ENCODE results near the gene DFFA. TPM values are rescaled to one million over a fixed set of nuclear protein-coding genes. Genes with fewer than 3 reads are reported as not detected.
"Not testable (repeated sequence)": the region's sequence is repeated elsewhere in the genome, so short reads cannot be mapped to it uniquely, and the experiment has no call there.

DFFA gene
- total and polyA plus RNA-seq, 2 donors (not counting 1 experiment from before 2014, with no cell fraction given) = 27.8 to 33.5 TPM

GRCh38 chr1:10425826-10426534 lies 46.3 kb downstream of the DFFA start:
- H4K20me1 ChIP-seq (ENCODE audit: control insufficient read depth, extremely low read depth, insufficient read depth, low read length); H3K4me3 ChIP-seq (replicated peaks in 1 of 4; ENCODE audit: control extremely low read depth in 1 of 4, insufficient read depth in 1 of 4, low read depth in 3 of 4, low read length in 4 of 4); H3K9ac ChIP-seq (ENCODE audit: insufficient read depth, low read length); H3K79me2 ChIP-seq (ENCODE audit: control insufficient read depth, insufficient read depth, low read length); H3K27ac ChIP-seq (ENCODE audit: insufficient read depth, low read length); H2AFZ ChIP-seq (ENCODE audit: low read length); H3K4me1 ChIP-seq (ENCODE audit: control insufficient read depth, extremely low read depth, insufficient read depth, low read length); H3K4me2 ChIP-seq (ENCODE audit: extremely low read depth, insufficient read depth, low read length); DNase-seq (ENCODE audit: low read depth in 2 of 2); H3K27me3 ChIP-seq (ENCODE audit: control insufficient read depth, insufficient read depth, low read length); H3K36me3 ChIP-seq (ENCODE audit: control insufficient read depth, insufficient read depth, low read length); H3K9me3 ChIP-seq (ENCODE audit: control insufficient read depth, insufficient read depth, low read depth, low read length): not testable (repeated sequence)

DNA sequence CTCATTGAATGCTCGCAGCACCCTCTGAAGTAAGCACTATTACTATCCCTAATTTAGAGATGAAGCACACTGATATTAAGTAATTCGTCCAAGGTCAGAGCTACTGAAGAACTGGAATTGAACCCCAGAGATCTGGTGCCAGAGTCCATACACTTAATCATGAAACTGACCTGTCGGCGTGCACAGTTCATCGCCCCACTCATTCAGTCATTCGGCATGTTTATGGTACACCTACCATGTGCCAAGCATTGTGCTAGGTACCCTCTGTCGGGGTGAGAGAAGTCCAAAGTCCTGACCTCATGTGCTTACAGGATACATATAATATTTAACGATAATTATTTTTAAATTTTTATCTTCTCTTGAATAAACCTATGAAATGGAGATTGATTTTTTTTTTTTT lies 47.7 kb downstream of the DFFA start:
- Histone ChIP-seq H3K27ac (ENCODE audit: insufficient read depth, low read length) (no peak overlapping the region), H3K27me3 (ENCODE audit: control insufficient read depth, insufficient read depth, low read length) (no peaks in the 10 kb centered on the region), H3K9me3 (ENCODE audit: control insufficient read depth, insufficient read depth, low read depth, low read length) (no peaks in the 10 kb centered on the region), H3K4me2 (ENCODE audit: extremely low read depth, insufficient read depth, low read length) (no peak overlapping the region), H4K20me1 (ENCODE audit: control insufficient read depth, extremely low read depth, insufficient read depth, low read length) (no peaks in the 10 kb centered on the region), H3K36me3 (ENCODE audit: control insufficient read depth, insufficient read depth, low read length) (peaks cover 2% of the 10 kb centered on the region), H3K4me1 (ENCODE audit: control insufficient read depth, extremely low read depth, insufficient read depth, low read length) (no peaks in the 10 kb centered on the region), H3K4me3 (replicated peaks in 1 of 4; ENCODE audit: control extremely low read depth in 1 of 4, insufficient read depth in 1 of 4, low read depth in 3 of 4, low read length in 4 of 4) (no peak overlapping the region), H3K79me2 (ENCODE audit: control insufficient read depth, insufficient read depth, low read length) (no peaks in the 10 kb centered on the region), H2AFZ (ENCODE audit: low read length) (no peak overlapping the region), H3K9ac (ENCODE audit: insufficient read depth, low read length) (no peak overlapping the region)
- TF ChIP-seq EZH2 (IDR thresholded peaks at IDR 0.05; ENCODE audit: low read length, missing control alignments) = no peak
- TF ChIP-seq, protein P1, sequence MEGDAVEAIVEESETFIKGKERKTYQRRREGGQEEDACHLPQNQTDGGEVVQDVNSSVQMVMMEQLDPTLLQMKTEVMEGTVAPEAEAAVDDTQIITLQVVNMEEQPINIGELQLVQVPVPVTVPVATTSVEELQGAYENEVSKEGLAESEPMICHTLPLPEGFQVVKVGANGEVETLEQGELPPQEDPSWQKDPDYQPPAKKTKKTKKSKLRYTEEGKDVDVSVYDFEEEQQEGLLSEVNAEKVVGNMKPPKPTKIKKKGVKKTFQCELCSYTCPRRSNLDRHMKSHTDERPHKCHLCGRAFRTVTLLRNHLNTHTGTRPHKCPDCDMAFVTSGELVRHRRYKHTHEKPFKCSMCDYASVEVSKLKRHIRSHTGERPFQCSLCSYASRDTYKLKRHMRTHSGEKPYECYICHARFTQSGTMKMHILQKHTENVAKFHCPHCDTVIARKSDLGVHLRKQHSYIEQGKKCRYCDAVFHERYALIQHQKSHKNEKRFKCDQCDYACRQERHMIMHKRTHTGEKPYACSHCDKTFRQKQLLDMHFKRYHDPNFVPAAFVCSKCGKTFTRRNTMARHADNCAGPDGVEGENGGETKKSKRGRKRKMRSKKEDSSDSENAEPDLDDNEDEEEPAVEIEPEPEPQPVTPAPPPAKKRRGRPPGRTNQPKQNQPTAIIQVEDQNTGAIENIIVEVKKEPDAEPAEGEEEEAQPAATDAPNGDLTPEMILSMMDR (conservative IDR thresholded peaks at IDR 0.05 in 1 of 2, IDR thresholded peaks at IDR 0.05 in 1 of 2; ENCODE audit: low read depth in 1 of 2, low read length in 2 of 2) = no peak
- DNase-seq (ENCODE audit: low read depth in 2 of 2) = no peak

DNA sequence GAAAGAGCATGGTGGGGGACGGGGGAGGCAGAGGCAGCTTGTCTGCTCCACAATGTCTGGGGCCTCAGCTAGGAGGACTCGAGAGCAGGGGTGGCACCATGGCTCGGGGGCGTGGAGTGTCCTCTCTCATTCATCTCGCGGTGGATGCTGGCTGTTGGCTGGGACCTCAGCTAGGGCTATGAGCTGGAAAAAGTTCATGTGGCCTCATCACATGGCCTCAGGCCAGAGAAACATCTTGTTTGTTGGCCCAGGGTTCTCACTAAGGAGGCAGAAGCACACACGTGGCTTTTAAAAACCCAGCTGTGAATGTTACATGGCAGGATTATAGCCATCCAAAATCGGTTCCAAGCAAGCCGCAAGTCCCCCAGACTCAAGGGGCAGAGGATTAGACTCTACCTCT lies 48.3 kb downstream of the DFFA start:
- DNase-seq (ENCODE audit: low read depth in 2 of 2) = peak; percentile 6 to 66
- Histone ChIP-seq H3K4me1 (ENCODE audit: control insufficient read depth, extremely low read depth, insufficient read depth, low read length) (no peaks in the 10 kb centered on the region), H3K9ac (ENCODE audit: insufficient read depth, low read length) (no peak overlapping the region), H2AFZ (ENCODE audit: low read length) (no peak overlapping the region), H3K27ac (ENCODE audit: insufficient read depth, low read length) (no peak overlapping the region), H4K20me1 (ENCODE audit: control insufficient read depth, extremely low read depth, insufficient read depth, low read length) (no peaks in the 10 kb centered on the region), H3K79me2 (ENCODE audit: control insufficient read depth, insufficient read depth, low read length) (no peaks in the 10 kb centered on the region), H3K4me2 (ENCODE audit: extremely low read depth, insufficient read depth, low read length) (no peak overlapping the region), H3K27me3 (ENCODE audit: control insufficient read depth, insufficient read depth, low read length) (no peaks in the 10 kb centered on the region), H3K4me3 (replicated peaks in 1 of 4; ENCODE audit: control extremely low read depth in 1 of 4, insufficient read depth in 1 of 4, low read depth in 3 of 4, low read length in 4 of 4) (no peak overlapping the region), H3K36me3 (ENCODE audit: control insufficient read depth, insufficient read depth, low read length) (peaks cover 5% of the 10 kb centered on the region), H3K9me3 (ENCODE audit: control insufficient read depth, insufficient read depth, low read depth, low read length) (no peaks in the 10 kb centered on the region)
- no peak for TF ChIP-seq EZH2 (IDR thresholded peaks at IDR 0.05; ENCODE audit: low read length, missing control alignments)
- TF ChIP-seq, protein P1 (conservative IDR thresholded peaks at IDR 0.05 in 1 of 2, IDR thresholded peaks at IDR 0.05 in 1 of 2; ENCODE audit: low read depth in 1 of 2, low read length in 2 of 2) = no peak
